SJCRH30 (cell line): ENCODE results near the gene CLCA1. TPM values are rescaled to one million over a fixed set of nuclear protein-coding genes. Genes with fewer than 3 reads are reported as not detected.

Source experiments
- DNase-seq, 2 experiments: peaks; one replicate each; pipeline ENCODE4 v3.0.0-alpha.2; 2015 to 2020
- H3K27ac ChIP-seq: fragments of 250-450 bp; sonication (Bioruptor Pico); 2 replicates; pipeline ENCODE4 v1.5.1; 2020; ENCODE audit warnings: mild to moderate bottlenecking, moderate library complexity
- H3K27me3 ChIP-seq: fragments of 250-450 bp; sonication (Bioruptor Pico); 2 replicates; pipeline ENCODE4 v1.5.1; 2020; ENCODE audit warnings: mild to moderate bottlenecking, moderate library complexity
- H3K36me3 ChIP-seq: fragments of 250-450 bp; sonication (Bioruptor Pico); 2 replicates; pipeline ENCODE4 v1.5.1; 2020; ENCODE audit warnings: mild to moderate bottlenecking, moderate library complexity
- H3K4me1 ChIP-seq: fragments of 250-450 bp; sonication (Bioruptor Pico); 2 replicates; pipeline ENCODE4 v1.5.1; 2020; ENCODE audit warnings: mild to moderate bottlenecking, moderate library complexity
- H3K4me3 ChIP-seq: fragments of 250-450 bp; sonication (Bioruptor Pico); 2 replicates; pipeline ENCODE4 v1.5.1; 2020; ENCODE audit warnings: mild to moderate bottlenecking, moderate library complexity
- H3K9me3 ChIP-seq: fragments of 250-450 bp; sonication (Bioruptor Pico); replicated peaks from 2 replicates; pipeline ENCODE4 v1.5.1; 2020; ENCODE audit warnings: mild to moderate bottlenecking, moderate library complexity
- total RNA-seq: library from RNA; depleted of rRNA; stranded (reverse); fragments of >200 nt; shearing (Covaris generic); gene quantifications from 2 replicates; pipeline ENCODE4 v1.2.3, GENCODE V29; 2014

The CLCA1 gene
- total RNA-seq, 1 experiment from 2014 or later = not detected

- no peaks in the 10 kb centered on the region for H3K9me3 ChIP-seq
- no peak for DNase-seq
- no peaks in the 10 kb centered on the region for H3K4me1 ChIP-seq
- H3K27ac ChIP-seq = no peak overlapping the region
- H3K4me3 ChIP-seq = no peak overlapping the region
- no peaks in the 10 kb centered on the region for H3K27me3 ChIP-seq
- no peaks in the 10 kb centered on the region for H3K36me3 ChIP-seq
These were observed 21.4 kb upstream of the CLCA1 start for GRCh38 chr1:86447198-86447790.

GRCh38 chr1:86448670-86449069 lies 20.1 kb upstream of the CLCA1 start:
- Histone ChIP-seq H3K4me1 (no peaks in the 10 kb centered on the region), H3K36me3 (no peaks in the 10 kb centered on the region), H3K9me3 (no peaks in the 10 kb centered on the region), H3K27me3 (no peaks in the 10 kb centered on the region), H3K27ac (no peak overlapping the region), H3K4me3 (no peak overlapping the region)
- DNase-seq = no peak

- no peaks in the 10 kb centered on the region for H3K36me3 ChIP-seq
- no peak for DNase-seq
- no peaks in the 10 kb centered on the region for H3K9me3 ChIP-seq
- H3K4me1 ChIP-seq = no peaks in the 10 kb centered on the region
- no peaks in the 10 kb centered on the region for H3K27me3 ChIP-seq
- no peak overlapping the region for H3K4me3 ChIP-seq
- no peak overlapping the region for H3K27ac ChIP-seq
These were observed 19.6 kb upstream of the CLCA1 start for GRCh38 chr1:86449103-86449502.

- Histone ChIP-seq H3K9me3 (no peaks in the 10 kb centered on the region), H3K4me1 (no peaks in the 10 kb centered on the region), H3K36me3 (no peaks in the 10 kb centered on the region), H3K4me3 (no peak overlapping the region), H3K27me3 (no peaks in the 10 kb centered on the region), H3K27ac (no peak overlapping the region)
- no peak for DNase-seq
These were observed 17.9 kb upstream of the CLCA1 start for GRCh38 chr1:86450847-86451246.

- Histone ChIP-seq H3K36me3 (no peaks in the 10 kb centered on the region), H3K27me3 (no peaks in the 10 kb centered on the region), H3K27ac (no peak overlapping the region), H3K9me3 (no peaks in the 10 kb centered on the region), H3K4me3 (no peak overlapping the region), H3K4me1 (no peaks in the 10 kb centered on the region)
- DNase-seq = no peak
These were observed 15.1 kb upstream of the CLCA1 start for GRCh38 chr1:86453664-86454063.

GRCh38 chr1:86455073-86455472 lies 13.7 kb upstream of the CLCA1 start:
- no peak for DNase-seq
- no peaks in the 10 kb centered on the region for H3K27me3 ChIP-seq
- H3K27ac ChIP-seq = no peak overlapping the region
- H3K4me3 ChIP-seq = no peak overlapping the region
- no peaks in the 10 kb centered on the region for H3K4me1 ChIP-seq
- H3K9me3 ChIP-seq = no peaks in the 10 kb centered on the region
- no peaks in the 10 kb centered on the region for H3K36me3 ChIP-seq

- no peaks in the 10 kb centered on the region for H3K27me3 ChIP-seq
- H3K9me3 ChIP-seq = no peaks in the 10 kb centered on the region
- no peak for DNase-seq
- H3K4me1 ChIP-seq = no peaks in the 10 kb centered on the region
- H3K36me3 ChIP-seq = no peaks in the 10 kb centered on the region
- H3K27ac ChIP-seq = no peak overlapping the region
- H3K4me3 ChIP-seq = no peak overlapping the region
These were observed 7.7 kb upstream of the CLCA1 start for GRCh38 chr1:86460998-86461397.

GRCh38 chr1:86461482-86461881 lies 7.2 kb upstream of the CLCA1 start:
- Histone ChIP-seq H3K4me1 (no peaks in the 10 kb centered on the region), H3K4me3 (no peak overlapping the region), H3K27me3 (no peaks in the 10 kb centered on the region), H3K9me3 (no peaks in the 10 kb centered on the region), H3K27ac (no peak overlapping the region), H3K36me3 (no peaks in the 10 kb centered on the region)
- DNase-seq = no peak

- no peak overlapping the region for H3K4me3 ChIP-seq
- H3K27ac ChIP-seq = no peak overlapping the region
- H3K9me3 ChIP-seq = no peaks in the 10 kb centered on the region
- H3K27me3 ChIP-seq = no peaks in the 10 kb centered on the region
- no peaks in the 10 kb centered on the region for H3K4me1 ChIP-seq
- no peaks in the 10 kb centered on the region for H3K36me3 ChIP-seq
- no peak for DNase-seq
These were observed 3.9 kb upstream of the CLCA1 start for GRCh38 chr1:86464819-86465218.

GRCh38 chr1:86466109-86466844 lies 2.5 kb upstream of the CLCA1 start:
- H3K4me3 ChIP-seq = no peak overlapping the region
- H3K27me3 ChIP-seq = no peaks in the 10 kb centered on the region
- no peaks in the 10 kb centered on the region for H3K36me3 ChIP-seq
- no peak overlapping the region for H3K27ac ChIP-seq
- peaks cover under 1% of the 10 kb centered on the region; the same call in 1 of the 2 replicates for H3K4me1 ChIP-seq
- DNase-seq = no peak
- no peaks in the 10 kb centered on the region for H3K9me3 ChIP-seq

GRCh38 chr1:86466986-86467385 lies 1.7 kb upstream of the CLCA1 start:
- Histone ChIP-seq H3K9me3 (no peaks in the 10 kb centered on the region), H3K4me3 (no peak overlapping the region), H3K36me3 (no peaks in the 10 kb centered on the region), H3K27me3 (no peaks in the 10 kb centered on the region), H3K27ac (no peak overlapping the region), H3K4me1 (peaks cover 3% of the 10 kb centered on the region; the same call in 1 of the 2 replicates)
- no peak for DNase-seq

- H3K27me3 ChIP-seq = no peaks in the 10 kb centered on the region
- H3K9me3 ChIP-seq = no peaks in the 10 kb centered on the region
- no peaks in the 10 kb centered on the region for H3K36me3 ChIP-seq
- H3K4me1 ChIP-seq = peaks cover 3% of the 10 kb centered on the region; the same call in 1 of the 2 replicates
- H3K27ac ChIP-seq = no peak overlapping the region
- DNase-seq = no peak
- no peak overlapping the region for H3K4me3 ChIP-seq
These were observed 2.1 kb downstream of the CLCA1 start for GRCh38 chr1:86470859-86471258.

- H3K27ac ChIP-seq = no peak overlapping the region
- no peaks in the 10 kb centered on the region for H3K36me3 ChIP-seq
- no peaks in the 10 kb centered on the region for H3K9me3 ChIP-seq
- peaks cover 3% of the 10 kb centered on the region; the same call in 1 of the 2 replicates for H3K4me1 ChIP-seq
- no peaks in the 10 kb centered on the region for H3K27me3 ChIP-seq
- no peak overlapping the region for H3K4me3 ChIP-seq
- no peak for DNase-seq
These were observed 2.6 kb downstream of the CLCA1 start for GRCh38 chr1:86471291-86471690.

- Histone ChIP-seq H3K4me1 (peaks cover 3% of the 10 kb centered on the region; the same call in 1 of the 2 replicates), H3K4me3 (no peak overlapping the region), H3K27ac (no peak overlapping the region), H3K36me3 (no peaks in the 10 kb centered on the region), H3K27me3 (no peaks in the 10 kb centered on the region), H3K9me3 (no peaks in the 10 kb centered on the region)
- DNase-seq = no peak
These were observed 3.4 kb downstream of the CLCA1 start for GRCh38 chr1:86472152-86472551.

GRCh38 chr1:86472767-86473166 lies 4.0 kb downstream of the CLCA1 start:
- DNase-seq = no peak
- no peaks in the 10 kb centered on the region for H3K9me3 ChIP-seq
- no peak overlapping the region for H3K4me3 ChIP-seq
- H3K27me3 ChIP-seq = no peaks in the 10 kb centered on the region
- no peak overlapping the region for H3K27ac ChIP-seq
- H3K4me1 ChIP-seq = peaks cover 3% of the 10 kb centered on the region; the same call in 1 of the 2 replicates
- H3K36me3 ChIP-seq = no peaks in the 10 kb centered on the region

- H3K4me3 ChIP-seq = no peak overlapping the region
- no peak overlapping the region for H3K27ac ChIP-seq
- H3K9me3 ChIP-seq = no peaks in the 10 kb centered on the region
- no peak for DNase-seq
- H3K36me3 ChIP-seq = no peaks in the 10 kb centered on the region
- H3K4me1 ChIP-seq = no peaks in the 10 kb centered on the region
- no peaks in the 10 kb centered on the region for H3K27me3 ChIP-seq
These were observed 8.5 kb downstream of the CLCA1 start for GRCh38 chr1:86477256-86477655.
